GM12892 (cell line): ENCODE results near the gene IRF3.
"Not testable (repeated sequence)": the region's sequence is repeated elsewhere in the genome, so short reads cannot be mapped to it uniquely, and the experiment has no call there.

Experiments
- DNase-seq: peaks from one replicate; pipeline ENCODE4 v3.0.0; 2011; ENCODE audit not compliant: insufficient read length
- FAIRE-seq: peaks from 2 replicates; lab custom pipeline; 2011; peaks lifted over from hg19 to GRCh38; lab: Jason Lieb, UNC
- POLR2A ChIP-seq: IDR thresholded peaks from 2 replicates; pipeline ENCODE4 v1.6.1; 2011; ENCODE audit warnings: low read depth, low read length, control low read depth
- POLR2AphosphoS5 ChIP-seq: IDR thresholded peaks from 2 replicates; pipeline ENCODE4 v1.6.1; 2011; ENCODE audit warnings: low read depth, low read length, control low read depth
- TAF1 ChIP-seq: IDR thresholded peaks from 2 replicates; pipeline ENCODE4 v1.6.1; 2011; ENCODE audit warnings: low read depth, mild to moderate bottlenecking, control low read depth, low read length, borderline replicate concordance

The IRF3 gene

DNA sequence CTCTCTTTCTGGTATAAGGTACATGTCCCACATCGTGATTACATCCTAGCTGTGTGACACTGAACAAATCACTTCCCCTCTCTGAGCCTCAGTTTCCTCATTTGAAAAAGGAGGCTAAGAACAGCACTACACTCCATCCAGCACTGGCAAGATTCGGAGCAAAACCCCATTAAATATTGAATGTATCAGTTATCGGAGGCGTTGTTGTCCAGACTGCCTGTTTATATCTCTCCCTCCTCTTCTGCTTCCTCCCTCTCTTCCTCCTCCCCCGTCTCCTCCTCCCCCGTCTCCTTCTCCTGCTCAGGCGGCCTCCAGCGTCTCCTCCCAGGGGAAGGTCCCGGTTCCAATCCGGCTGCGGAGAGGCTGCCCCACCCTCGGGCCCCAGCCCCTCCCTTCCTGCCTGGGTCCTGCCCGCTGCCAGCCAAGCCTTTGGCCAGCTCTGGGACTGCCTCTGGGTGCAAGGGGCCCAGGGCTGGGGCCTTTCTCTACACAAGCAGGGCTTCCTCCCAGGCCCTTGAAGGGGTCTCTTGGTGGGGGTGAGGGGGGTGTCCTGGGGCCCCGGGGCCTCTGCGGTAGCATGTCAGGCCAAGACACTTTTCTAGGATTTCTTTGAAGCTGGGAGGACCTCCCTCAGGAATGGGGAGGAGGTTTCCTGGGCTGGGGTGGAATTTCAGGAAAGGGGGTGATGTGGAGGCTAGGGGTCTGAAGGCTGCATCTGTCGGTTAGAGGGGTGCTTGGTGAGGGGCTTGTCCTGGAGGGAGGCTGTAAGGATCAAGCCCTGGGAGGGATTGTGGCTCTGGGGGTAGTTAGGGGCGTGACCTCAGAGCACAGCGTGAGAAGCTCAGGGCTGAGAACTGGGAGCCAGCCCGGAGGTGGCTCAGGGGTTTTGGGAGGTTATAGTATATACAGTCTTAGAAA lies 27.6 kb downstream of the IRF3 start:
- TF ChIP-seq POLR2A (no peak), POLR2AphosphoS5 (no peak), TAF1 (no peak)
- DNase-seq (no peak), FAIRE-seq (no peak)

GRCh38 chr19:49636233-49636932 lies 29.3 kb downstream of the IRF3 start:
- TF ChIP-seq POLR2A (no peak), POLR2AphosphoS5 (no peak), TAF1 (no peak)
- DNase-seq (no peak), FAIRE-seq (no peak)

- TF ChIP-seq POLR2AphosphoS5, result no peak
- TF ChIP-seq TAF1, result no peak
- TF ChIP-seq POLR2A, result no peak
- DNase-seq, result no peak
- FAIRE-seq, result no peak
Observed at GRCh38 chr19:49635530-49636232, 30.0 kb downstream of the IRF3 start.

DNA sequence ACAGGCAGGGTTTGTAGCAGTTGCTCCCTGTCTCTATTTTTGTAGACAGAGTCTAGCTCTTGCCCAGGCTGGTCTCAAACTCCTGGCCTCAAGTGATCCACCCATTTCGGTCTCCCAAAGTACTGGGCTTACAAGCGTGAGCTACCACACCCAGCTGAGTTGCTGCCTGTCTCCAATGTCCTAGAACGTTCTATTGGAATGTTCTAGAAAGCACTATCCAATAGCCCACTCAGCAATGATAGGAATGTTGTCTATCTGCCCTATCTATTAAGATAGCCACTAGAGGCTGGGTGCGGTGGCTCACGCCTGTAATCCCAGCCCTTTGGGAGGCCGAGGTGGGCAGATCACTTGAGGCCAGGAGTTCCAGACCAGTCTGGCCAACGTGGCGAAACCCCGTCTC lies 32.4 kb downstream of the IRF3 start:
- FAIRE-seq, DNase-seq: not testable (repeated sequence)

GRCh38 chr19:49632576-49632975 lies 33.1 kb downstream of the IRF3 start:
- FAIRE-seq, result no peak
- DNase-seq, result no peak
- TF ChIP-seq TAF1, result no peak
- TF ChIP-seq POLR2A, result no peak
- TF ChIP-seq POLR2AphosphoS5, result no peak

DNA sequence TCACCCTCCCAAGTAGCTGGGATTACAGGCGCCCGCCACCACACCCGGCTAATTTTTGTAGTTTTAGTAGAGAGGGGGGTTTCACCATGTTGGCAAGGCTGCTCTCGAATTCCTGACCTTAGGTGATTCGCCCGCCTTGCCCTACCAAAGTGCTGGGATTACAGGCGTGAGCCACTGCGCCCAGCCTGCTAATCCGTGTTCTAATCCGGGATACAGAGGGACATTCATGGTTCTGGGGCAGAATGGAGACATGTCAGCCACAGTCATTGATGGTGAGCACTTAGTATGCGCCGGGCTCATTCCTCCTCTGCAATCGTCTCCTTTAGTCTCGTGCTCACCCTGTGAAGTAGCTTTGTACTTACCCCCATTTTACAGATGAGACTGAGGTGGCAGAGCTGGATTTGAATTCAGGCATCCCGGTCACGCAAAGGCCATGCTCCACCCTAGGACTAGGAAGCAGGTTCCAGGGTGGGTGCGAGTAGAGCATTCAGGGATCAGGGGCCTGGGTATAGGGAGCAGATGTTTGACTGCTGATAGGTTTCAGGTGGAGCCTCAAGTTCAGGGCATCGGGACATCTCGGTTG lies 34.0 kb downstream of the IRF3 start:
- TF ChIP-seq POLR2A (no peak), TAF1 (no peak), POLR2AphosphoS5 (no peak)
- DNase-seq (no peak), FAIRE-seq (no peak)

DNA sequence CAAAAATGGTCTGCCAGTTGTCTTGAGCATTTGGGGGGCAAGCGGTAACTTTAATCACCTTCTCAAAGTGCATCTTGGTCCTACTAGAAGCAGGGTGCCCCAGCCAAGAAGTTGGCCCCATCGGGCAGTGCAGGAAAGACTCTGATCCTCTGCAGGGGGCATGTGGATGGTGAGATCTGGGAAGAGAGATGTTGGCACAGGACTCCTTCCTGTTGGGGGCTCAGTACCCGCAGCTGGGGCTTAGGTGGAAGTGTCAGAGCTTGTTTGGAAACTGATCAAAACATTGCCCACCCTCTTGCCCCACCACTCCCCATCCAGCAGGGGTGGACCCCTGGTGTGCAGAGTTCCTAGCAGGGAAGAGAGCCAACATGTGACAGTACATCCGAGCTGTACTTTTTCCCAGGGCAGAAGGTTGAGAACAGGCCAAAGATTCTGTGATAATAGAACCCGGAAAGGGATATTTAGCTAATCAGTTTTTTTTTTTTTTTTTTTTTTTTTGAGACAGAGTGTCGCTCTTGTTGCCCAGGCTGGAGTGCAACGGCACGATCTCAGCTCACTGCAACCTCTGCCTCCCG lies 34.6 kb downstream of the IRF3 start:
- FAIRE-seq (no peak), DNase-seq (no peak)
- no peak for TF ChIP-seq POLR2AphosphoS5
- no peak for TF ChIP-seq TAF1
- no peak for TF ChIP-seq POLR2A

DNA sequence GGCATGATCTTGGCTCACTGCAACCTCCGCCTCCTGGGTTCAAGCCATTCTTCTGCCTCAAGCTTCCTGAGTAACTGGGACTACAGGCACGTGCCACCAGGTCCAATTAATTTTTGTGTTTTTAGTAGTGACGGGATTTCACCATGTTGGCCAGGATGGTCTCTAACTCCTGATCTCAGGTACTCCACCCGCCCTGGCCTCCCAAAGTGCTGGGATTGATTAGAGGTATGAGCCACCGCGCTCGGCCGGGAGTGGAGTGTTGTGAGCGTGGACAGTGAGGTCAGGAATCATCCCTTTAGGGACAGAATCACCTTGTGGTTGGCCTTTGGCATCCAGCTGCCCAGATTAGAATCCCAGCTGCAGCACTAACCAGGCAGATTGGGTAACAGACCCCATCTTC lies 36.0 kb downstream of the IRF3 start:
- TF ChIP-seq POLR2AphosphoS5, result no peak
- TF ChIP-seq TAF1, result no peak
- TF ChIP-seq POLR2A, result no peak
- DNase-seq (no peak), FAIRE-seq (no peak)

DNA sequence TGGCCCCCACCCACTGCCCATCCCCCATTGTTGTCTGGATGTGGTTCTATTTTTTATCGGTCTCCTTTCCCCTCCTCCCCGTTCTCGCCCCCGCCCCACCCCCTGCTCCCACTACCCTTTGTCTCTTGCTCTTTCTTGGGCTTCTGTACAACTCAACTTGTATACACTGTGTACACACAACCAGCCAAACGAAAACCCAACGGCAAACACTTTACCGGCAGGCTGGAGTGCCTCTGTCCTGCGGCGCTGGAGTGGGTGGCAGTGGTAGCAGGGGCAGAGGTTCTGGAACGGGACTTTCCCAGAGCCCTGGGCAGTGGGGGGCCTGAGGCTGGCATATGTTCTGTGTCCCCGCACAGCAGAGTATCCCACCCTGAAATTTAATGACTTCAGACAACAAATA lies 39.4 kb downstream of the IRF3 start:
- TF ChIP-seq POLR2A, result no peak
- TF ChIP-seq TAF1, result no peak
- no peak for TF ChIP-seq POLR2AphosphoS5
- no peak for DNase-seq
- no peak for FAIRE-seq

GRCh38 chr19:49624967-49625910 lies 40.4 kb downstream of the IRF3 start:
- TF ChIP-seq TAF1, result no peak
- no peak for TF ChIP-seq POLR2A
- TF ChIP-seq POLR2AphosphoS5, result no peak
- FAIRE-seq (no peak), DNase-seq (no peak)

DNA sequence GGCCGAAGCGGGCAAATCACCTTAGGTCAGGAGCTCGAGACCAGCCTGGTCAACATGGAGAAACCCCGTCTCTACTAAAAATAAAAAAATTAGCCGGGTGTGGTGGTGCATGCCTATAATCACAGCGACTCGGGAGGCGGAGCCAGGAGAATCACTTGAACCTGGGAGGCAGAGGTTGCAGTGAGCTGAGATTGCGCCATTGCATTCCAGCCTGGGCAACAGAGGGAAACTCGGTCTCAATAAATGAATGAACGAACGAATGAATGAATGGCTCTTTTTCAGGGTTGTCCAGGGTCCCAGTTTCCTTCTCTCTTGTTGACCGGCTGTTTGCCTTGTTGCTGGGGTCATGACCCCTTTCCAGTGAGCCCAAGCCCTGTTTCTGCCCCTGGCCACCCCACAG lies 47.8 kb downstream of the IRF3 start:
- not testable (repeated sequence) for DNase-seq, FAIRE-seq
